Stimulated activated CD8-positive, alpha-beta memory T cell treated with anti-CD3 and anti-CD28 coated beads, Interleukin-15, amount 100 ng/mL, for 48 hours (primary cell): Measurements from ENCODE around the gene CCDC60.
"Not testable (repeated sequence)": the region's sequence is repeated elsewhere in the genome, so short reads cannot be mapped to it uniquely, and the experiment has no call there.

Source experiments
- DNase-seq, 2 donors: peaks; one replicate each; pipeline ENCODE4 v3.0.0-alpha.2; 2020; ENCODE audit warnings: low read depth in 2 of 2

CCDC60 gene

DNA sequence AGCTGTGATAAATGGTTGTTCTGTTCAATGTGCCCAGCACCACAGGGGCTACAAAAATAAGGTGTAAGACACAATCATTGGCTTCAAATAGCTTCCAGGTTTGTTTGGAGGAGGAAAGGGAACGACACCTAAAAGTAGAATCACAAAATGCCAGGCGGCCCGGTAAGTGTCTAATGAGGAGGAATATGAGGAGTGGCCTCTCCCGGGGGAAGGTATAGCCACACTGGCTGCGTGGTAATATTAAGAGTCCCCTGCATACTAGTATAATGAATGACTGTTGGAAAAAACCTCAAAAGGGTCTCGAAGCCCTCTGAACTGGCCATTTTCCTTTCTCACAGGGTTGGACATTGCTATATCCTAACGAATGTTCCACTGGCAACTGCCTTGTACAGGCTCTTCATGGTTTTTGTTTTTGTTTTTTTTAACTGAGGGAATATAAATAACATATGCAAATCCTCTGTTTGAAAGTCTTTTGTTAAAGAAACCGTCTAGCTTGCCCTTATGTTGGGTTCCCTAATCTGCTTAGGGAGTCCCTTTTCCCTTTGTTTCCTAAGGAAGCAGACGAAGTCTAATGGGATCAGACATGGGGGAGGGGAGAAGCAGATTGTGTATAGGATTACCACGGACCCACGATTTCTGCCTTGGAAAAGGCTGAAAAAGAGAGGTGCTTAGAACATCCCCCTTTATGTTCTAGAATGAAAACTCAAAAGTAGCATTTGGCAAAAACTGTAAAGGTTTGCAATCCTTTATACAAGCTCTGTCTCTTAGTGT, 4.2 kb downstream of the CCDC60 start:
- DNase-seq: no peak

DNA sequence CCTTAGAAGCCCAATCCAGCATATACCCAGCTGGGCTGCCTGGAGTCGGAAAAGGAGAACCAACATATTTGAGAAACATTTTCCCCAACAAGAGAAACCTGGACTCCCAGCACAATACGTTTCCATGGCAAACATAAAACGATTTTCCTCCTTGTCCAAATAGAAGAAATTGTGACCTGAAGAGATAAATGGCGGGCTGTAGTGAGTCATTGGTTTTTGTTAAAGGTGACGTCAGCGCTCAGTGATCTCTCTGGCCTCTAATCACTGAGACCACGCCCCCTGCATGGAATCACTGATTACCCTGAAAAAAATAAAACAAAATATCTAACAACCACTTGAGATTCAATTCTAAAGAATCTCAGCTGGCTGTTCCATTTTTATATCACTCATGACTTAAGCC, 6.0 kb downstream of the CCDC60 start:
- no peak for DNase-seq

DNA sequence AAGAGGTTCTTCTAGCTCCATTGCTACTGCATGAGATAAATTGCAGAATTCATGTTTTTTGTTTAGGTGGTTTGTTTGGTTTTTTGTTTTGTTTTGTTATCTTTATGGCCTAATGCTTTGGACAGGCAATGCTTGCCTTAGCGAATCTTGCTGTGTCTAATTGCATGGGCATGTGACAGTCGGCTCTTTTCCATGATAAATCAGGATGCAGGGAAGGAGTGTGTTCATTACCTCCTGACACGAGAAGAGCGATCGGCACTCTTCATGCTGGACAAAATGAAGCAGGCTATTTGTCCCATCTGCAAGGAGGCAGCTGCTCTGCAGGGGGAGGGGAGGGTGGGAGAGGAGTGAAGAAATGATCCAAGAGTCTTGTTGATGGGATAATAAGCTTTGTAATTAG, 6.5 kb downstream of the CCDC60 start:
- DNase-seq: no peak

DNA sequence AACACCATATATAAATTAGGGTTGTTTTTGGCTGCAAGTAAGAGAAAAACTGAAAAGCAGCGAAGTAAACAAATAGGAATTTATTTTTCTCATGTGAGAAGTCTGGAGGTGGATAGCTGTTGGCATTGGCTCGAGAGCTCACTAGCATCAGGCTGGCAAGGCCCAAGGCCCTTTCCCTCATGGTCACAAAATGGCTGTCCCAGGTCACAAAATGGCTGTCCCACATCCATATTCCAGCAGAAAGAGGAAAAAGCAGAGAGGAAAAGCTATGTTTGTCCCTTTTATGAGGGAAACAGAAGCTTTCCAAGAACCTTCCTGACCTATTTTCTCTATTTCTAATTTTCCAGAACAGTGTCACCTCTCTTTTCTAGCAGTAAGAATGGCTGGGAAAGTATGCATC, 7.5 kb downstream of the CCDC60 start:
- no peak for DNase-seq

DNA sequence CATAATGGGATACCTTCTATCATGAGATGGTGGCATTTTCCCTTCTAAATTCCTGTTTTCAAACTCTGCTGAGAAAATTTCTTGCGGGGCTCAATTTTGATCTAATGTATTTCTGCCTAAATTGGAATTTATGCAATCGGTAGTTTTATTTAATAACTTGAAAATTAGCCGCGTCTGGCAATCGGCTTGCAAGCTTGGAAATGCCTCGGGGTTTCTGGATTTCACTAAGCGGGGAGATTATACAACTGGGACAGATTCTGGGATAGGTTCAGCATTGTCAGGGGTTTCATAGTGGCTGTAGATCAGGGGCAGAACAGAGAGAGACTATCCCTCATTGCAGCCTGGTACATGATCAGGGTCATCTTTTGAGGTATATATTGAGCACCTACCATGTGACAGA, 8.6 kb downstream of the CCDC60 start:
- no peak for DNase-seq

DNA sequence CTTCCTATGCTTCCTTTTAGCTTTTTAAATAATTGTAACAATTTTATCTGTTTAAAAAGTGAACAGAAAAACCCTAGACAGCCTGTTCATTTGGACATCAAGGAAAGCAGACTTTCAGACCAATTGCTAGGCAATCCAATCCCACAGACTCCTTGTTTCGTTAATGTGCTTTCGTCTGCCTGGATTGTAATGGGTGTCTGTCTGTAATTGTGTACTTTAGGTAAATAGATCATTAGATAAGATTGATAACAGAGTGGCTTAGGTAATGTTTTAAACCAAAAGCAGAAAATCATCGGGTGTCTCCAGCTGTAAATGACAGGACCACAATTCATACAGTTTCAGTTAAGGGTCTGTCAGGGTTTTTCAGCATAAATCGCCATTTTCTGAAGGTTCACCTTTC, 19.6 kb downstream of the CCDC60 start:
- DNase-seq: no peak

DNA sequence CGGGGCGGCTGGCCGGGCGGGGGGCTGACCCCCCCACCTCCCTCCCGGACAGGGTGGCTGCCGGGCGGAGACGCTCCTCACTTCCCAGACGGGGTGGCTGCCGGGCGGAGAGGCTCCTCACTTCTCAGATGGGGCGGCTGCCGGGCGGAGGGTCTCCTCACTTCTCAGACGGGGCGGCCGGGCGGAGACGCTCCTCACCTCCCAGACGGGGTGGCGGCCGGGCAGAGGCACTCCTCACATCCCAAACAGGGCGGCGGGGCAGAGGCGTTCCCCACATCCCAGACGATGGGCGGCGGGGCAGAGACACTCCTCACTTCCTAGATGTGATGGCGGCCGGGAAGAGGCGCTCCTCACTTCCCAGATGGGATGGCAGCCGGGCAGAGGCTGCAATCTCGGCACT, 25.8 kb downstream of the CCDC60 start:
- not testable (repeated sequence) for DNase-seq

DNA sequence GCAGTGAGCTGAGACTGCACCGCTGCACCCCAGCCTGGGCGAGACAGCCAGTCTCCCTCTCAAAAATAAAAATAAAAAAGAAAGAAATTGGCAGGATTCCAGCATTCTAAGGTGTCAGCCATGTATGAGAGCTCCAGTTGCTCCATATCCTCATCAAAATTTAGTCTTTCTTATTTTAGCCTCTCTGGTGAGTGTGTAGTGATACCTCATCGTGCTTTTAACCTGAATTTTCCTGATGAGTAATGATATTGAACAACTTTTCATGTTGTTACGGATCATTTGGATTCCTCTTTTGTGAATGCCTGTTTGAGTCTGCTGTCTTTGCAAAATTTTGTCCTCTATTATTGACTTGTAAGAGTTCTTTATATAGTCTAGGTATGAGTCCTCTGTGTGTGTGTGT, 28.5 kb downstream of the CCDC60 start:
- no peak for DNase-seq

DNA sequence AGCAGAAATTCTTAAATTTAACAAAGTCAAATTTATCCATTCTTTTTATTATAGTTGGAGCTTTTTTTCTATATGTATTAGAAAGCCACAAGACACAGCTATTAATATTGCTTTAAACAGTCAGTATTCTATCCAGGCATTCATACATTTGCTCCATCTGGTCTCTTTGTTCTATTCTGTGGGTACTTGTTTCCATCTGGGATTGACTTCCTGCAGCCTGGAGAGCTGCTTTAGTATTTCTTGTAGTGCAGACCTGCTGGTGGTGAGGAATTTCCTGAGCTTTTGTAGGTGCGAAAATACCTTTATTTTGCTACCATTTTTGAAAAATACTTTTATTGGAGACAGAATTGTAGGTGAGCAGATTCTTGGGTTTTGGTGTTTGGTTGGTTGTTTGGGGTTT, 29.0 kb downstream of the CCDC60 start:
- no peak for DNase-seq

DNA sequence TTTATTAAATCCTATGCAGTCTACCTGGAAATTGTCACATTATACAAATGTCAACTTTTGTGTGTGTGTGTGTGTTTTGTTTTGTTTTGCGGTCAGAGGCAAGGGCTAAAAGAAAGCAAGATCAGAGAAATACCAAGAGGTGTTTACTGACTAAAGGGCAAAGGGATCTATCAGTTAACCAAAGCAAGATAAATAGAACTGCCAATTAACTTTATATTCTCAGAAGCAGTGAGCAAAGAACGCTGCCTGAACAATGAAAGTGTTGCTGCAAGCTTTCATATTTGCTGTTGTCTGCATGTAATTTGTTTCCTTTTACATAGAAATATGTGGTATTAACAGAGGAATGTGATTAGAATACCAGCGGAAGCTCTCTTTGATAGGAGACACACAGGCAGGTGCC, 30.9 kb downstream of the CCDC60 start:
- no peak for DNase-seq

DNA sequence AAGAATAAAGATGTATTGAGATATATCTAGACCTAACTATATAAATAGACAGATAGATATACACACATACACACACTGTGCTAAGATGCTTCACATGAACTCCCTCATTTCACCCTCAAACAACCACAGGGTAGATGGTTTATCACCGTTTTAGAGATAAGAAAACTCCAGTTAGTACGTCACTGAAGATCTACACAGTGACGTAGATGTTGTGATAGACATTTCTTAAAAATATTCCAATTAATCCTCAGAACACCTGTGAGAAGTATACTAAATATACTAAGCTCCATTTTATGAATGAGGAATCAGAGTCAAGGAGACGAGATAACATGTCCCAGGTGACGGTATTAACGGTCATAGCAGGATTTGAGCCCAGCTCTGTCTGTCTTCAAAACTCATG, 31.5 kb downstream of the CCDC60 start:
- no peak for DNase-seq

DNA sequence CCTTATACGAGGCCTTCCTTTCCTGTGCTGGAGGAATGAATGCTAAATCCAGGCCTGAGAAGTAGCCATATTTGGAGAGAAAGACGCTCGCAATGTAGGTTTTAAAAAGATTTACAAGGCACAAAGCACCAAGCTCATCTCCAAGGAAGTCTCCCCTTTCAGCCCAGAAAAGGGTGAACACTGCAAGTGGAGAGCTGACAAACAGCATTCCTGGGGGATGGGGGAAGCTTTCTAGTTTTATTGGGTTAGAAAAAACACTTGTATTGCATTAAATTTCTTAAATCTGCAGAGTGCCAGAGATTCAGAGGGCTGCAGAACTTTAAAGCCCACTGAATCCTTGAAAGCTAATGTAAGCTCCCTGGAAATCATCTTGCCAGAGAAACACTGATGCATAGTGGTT, 34.6 kb downstream of the CCDC60 start:
- no peak for DNase-seq

DNA sequence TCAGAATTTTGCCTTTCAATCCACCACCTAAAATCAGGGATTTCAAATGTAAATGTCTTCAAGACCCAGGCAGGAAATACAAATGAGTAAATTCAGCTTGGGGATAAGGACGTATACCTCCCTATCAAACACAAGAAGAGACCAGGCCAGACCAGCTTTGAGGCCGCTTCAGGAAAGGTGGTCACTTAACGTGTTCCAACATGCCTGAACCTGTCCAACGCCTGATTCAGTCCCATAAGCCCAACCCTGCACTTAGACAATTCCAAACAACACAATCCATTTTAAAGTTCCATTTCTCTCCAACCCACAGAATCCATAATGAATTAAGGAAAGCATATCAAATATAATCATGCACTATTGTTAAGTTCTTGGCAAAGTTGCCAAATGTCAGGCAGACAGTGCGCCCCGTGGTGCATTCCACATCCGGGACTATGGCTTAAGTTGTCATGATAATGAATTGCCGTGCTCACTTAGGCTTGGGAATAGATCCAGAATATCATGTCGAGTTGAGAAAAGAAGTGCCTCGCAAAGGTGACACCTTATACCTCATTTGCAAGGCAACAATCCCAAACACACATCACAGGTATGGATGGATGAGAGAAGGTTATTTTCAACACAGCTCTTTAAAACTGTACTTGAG, 35.5 kb downstream of the CCDC60 start:
- DNase-seq: no peak

DNA sequence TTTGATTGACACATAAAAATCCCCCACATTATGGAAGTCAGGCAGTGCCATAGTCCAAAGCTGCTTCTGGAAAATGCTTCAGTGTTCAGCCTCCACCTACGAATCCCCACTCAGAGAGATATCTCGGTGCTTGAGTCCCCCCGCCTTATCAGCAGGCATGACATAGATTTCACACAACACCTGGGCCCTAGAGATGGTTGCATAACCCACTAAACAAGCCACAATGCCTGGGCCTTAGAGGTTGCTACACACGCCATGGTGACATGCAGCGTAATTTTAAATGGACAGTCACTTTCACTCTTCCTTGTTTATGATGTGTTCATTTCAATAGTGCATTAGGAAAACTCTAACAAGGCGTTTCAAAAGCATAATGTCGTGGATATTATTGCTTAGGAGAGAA, 38.0 kb downstream of the CCDC60 start:
- DNase-seq: no peak

DNA sequence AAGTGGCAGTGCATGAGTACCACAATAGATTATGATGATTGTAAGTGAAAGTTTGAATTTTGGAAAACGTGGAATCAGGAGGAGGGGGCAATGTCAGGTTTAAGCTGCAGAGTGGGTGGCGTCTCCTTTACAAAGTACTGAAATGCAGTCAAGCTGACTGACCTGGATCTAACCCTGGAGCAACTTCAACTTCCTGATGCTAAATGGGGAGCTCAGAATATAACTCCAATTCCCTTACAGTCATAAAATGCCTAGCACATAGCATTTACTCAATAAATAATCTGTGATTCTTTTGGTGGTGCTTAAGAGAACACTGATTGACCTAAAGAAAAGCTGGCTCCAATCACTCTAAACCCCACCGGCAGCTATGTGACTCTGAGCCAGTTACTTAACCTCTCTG, 38.5 kb downstream of the CCDC60 start:
- DNase-seq: no peak

DNA sequence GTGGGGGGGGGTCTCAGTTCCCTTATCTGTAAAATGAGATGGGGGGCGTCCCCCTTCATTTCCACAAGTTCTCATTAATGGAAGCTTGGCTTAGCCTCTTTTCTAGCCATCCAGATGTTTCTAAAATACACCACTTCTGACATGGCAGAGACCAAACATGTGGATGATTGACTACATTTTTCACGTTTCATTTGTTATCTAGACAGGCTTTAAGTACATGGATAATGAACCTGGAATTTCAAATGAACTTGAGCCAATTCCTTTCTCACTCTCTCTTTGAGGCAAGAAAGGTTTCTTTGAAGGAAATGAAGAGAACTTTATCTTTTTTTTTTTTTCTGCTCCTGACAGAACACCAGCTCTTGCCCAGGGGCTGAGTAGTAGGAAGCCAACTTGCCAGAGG, 39.1 kb downstream of the CCDC60 start:
- DNase-seq: no peak

DNA sequence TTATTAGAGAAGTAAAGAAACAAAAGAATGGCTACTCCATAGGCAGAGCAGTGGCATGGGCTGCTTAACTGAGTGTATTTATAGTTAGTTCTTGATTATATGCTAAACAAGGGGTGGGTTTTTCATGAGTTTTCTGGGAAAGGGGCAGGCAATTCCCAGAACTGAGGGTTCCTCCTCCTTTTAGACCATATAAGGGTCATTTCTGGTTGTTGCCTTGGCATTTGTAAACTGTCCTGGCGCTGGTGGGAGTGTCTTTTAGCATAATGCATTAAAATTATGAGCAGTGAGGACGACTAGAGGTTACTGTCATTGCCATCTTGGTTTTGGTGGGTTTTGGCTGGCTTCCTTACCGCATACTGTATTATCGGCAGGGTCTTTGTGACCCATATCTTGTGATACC, 40.1 kb downstream of the CCDC60 start:
- DNase-seq: no peak

DNA sequence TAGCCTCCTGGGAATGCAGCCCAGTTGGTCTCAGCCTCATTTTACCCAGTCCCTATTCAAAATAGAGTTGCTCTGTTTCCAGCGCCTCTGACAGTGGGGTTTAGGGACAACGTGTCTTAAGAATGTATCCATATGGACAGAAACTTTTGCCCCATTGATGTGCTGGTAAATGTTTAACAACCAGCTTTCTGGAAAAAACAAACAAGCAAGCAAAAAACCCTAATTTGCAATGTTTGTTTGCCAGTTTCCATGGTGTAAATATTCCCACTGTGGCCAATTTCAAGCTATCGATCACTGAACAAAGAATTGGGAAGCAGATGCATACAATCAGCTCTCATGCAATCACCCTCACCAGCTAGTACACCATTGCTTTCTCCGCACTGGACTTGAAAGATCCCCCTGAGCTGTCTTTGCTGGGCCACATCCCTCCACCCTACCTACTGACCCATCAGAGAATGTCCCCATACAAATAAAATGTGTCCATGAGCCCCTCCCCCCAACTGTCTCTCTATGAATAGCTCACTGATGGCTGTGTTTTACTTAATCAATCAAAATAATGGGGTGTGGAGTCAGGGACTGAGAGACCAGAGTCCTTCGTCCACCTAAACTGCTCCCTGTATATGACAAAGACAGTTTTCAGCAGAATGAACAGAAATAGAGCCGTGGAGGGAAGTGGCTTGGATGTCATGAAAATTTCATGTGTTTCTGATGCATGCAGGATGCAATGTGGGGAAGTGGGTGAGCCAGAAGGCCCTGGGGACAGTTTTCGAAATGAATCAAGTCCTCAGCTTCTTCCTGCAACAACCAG, 40.8 kb downstream of the CCDC60 start:
- no peak for DNase-seq

DNA sequence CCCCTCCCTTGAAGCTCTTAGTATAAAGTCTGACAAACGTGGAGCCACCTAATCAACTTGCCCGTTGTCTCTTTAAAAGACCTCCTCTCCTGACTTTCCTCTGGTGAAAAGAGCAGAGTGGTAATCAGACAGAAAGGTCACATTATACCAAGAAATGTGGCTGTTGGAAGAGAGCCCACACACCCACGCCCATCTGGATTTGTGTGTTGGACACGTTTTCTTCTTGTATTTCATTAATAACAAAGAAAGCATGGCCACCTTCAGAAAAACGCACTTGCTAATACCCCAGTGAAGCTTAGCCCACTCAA, 41.3 kb downstream of the CCDC60 start:
- DNase-seq: no peak

DNA sequence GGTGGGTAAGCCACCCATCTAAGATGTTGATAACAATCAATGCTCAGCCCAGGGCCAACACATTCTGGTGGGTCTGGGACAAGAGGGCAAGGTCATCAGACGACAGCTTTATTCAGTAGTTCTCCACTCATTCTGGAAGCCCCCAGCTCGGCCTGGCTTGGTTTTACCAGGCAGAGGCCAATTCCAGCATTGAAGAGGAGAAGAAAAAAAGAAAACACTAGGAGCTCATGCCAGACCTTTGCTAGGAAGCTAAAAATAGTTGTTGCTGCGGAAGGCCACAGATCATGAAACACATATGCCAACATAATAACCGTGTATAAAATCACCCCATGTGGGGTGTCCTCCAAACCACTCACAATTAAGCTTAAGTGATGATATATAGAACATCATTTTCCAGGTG, 44.4 kb downstream of the CCDC60 start:
- DNase-seq: no peak

DNA sequence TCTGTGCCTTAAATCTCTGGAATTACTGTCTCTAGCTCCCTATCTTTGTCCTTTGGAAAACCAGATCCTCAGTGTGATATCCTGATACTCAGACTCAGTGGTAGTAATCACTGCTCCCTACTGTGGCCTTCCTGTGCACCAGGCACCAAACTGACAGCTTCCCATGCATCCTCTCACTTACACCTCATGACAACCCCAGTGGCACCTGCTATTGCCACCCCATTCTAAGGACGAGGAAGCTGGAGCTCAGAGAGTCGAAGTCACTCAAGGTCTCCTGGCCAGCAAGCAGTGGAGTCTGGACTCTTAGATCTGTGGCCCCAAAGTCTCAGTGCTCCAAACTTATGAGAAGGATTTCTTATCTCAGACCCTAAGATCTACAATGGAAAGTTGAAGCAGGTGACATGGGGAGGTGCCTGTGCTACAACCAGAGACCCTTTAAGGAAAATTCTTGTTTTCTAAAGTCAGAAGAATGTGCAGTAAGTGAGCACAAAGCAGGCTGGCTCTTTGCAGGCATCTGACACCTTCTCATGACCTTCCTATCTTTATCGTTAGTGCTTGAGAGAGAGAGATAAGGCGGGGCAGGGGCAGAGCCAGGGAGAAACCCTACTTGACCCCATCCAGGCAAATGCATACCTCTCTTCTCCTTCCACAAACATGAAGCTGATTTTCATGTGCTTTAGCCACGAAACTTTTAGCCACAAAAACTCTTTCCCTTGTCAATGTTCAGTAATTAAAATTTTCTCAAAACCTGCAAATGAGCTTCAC, 47.1 kb downstream of the CCDC60 start:
- no peak for DNase-seq

DNA sequence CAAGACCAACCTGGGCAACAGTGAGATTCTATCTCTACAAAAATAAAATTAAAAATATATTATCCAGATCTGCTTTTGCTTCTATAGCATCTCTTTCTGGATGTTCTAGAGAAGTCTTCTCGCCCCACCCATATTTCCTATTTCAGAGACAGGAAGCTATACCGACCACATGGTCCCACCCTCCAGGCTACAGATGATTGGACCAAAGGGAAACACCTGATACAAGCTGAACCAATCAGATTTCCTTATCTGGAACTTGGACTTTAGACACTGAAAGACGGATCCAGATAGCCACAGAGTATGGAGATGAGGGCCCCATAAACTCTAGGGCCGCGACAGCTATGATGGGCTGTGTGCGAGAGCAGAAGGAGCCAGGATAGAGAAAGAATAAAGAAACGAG, 48.7 kb downstream of the CCDC60 start:
- DNase-seq: no peak
